Measurements from ENCODE around the gene EXOSC10.
A peak's percentile ranks its signal among the peaks of the same experiment; 100 is the strongest.
"Not testable (repeated sequence)": the region's sequence is repeated elsewhere in the genome, so short reads cannot be mapped to it uniquely, and the experiment has no call there.

The EXOSC10 gene

GRCh38 chr1:11101347-11101746 is 1.7 kb upstream of the EXOSC10 start:
- no peak for TF ChIP-seq ZNF501 (tag by site-specific recombination; IDR thresholded peaks at IDR 0.05)
- TF ChIP-seq, protein P1, sequence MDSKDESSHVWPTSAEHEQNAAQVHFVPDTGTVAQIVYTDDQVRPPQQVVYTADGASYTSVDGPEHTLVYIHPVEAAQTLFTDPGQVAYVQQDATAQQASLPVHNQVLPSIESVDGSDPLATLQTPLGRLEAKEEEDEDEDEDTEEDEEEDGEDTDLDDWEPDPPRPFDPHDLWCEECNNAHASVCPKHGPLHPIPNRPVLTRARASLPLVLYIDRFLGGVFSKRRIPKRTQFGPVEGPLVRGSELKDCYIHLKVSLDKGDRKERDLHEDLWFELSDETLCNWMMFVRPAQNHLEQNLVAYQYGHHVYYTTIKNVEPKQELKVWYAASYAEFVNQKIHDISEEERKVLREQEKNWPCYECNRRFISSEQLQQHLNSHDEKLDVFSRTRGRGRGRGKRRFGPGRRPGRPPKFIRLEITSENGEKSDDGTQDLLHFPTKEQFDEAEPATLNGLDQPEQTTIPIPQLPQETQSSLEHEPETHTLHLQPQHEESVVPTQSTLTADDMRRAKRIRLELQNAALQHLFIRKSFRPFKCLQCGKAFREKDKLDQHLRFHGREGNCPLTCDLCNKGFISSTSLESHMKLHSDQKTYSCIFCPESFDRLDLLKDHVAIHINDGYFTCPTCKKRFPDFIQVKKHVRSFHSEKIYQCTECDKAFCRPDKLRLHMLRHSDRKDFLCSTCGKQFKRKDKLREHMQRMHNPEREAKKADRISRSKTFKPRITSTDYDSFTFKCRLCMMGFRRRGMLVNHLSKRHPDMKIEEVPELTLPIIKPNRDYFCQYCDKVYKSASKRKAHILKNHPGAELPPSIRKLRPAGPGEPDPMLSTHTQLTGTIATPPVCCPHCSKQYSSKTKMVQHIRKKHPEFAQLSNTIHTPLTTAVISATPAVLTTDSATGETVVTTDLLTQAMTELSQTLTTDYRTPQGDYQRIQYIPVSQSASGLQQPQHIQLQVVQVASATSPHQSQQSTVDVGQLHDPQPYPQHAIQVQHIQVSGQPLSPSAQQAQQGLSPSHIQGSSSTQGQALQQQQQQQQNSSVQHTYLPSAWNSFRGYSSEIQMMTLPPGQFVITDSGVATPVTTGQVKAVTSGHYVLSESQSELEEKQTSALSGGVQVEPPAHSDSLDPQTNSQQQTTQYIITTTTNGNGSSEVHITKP (tag by site-specific recombination; IDR thresholded peaks at IDR 0.05), result peak; percentile 62
- H3K4me3 ChIP-seq (ENCODE audit: low read depth, low read length), result no peak overlapping the region
- ChIA-PET POLR2A (interaction anchor here (0.9 kb wide), 1 partner anchor 31 kb away, joined by 3 read pairs; no protein-coding TSS in a partner anchor), CTCF (interaction anchor here (1.3 kb wide), 1 partner anchor 64 kb away, joined by 3 read pairs; no protein-coding TSS in a partner anchor)
- no peaks in the 10 kb centered on the region for H3K9me3 ChIP-seq (ENCODE audit: control insufficient read depth, insufficient read depth, low read depth, low read length)
- peaks cover 3% of the 10 kb centered on the region; the same call in 1 of the 2 replicates for H3K4me1 ChIP-seq (ENCODE audit: control insufficient read depth, insufficient read depth, low read length)
- H3K36me3 ChIP-seq (ENCODE audit: control insufficient read depth in 2 of 2, insufficient read depth in 1 of 2, low read length in 2 of 2), result peaks cover 14 to 30% of the 10 kb centered on the region in 2 experiments
- H3K27ac ChIP-seq (ENCODE audit: extremely low read depth, low read depth, low read length), result no peak overlapping the region

DNA sequence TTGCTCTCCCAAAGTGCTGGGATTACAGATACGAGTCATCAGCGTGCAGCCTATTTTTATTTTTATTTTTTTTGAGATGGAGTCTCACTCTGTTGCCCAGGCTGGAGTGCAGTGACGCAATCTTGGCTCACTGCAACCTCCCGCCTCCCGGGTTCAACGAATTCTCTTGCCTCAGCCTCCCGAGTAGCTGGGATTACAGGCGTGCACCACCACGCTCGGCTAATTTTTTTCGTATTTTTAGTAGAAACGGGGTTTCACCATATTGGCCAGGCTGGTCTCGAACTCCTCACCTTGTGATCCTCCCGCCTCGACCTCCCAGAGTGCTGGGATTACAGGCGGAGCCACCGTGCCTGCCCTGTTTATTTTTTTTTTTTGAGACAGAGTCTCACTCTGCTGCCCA is 1.1 kb upstream of the EXOSC10 start:
- H3K4me3 ChIP-seq (ENCODE audit: low read depth, low read length); H3K9me3 ChIP-seq (ENCODE audit: control insufficient read depth, insufficient read depth, low read depth, low read length); POLR2A ChIA-PET; H3K4me1 ChIP-seq (ENCODE audit: control insufficient read depth, insufficient read depth, low read length); H3K27ac ChIP-seq (ENCODE audit: extremely low read depth, low read depth, low read length): not testable (repeated sequence)
- H3K36me3 ChIP-seq (ENCODE audit: control insufficient read depth in 2 of 2, insufficient read depth in 1 of 2, low read length in 2 of 2), result peaks cover 19 to 30% of the 10 kb centered on the region in 2 experiments
- TF ChIP-seq ZNF121 (tag by site-specific recombination; IDR thresholded peaks at IDR 0.05), result peak; percentile 55; the same call in 1 of the 2 replicates
- CTCF ChIA-PET, result interaction anchor here (0.7 to 1.5 kb wide), 2 partner anchors 66 to 142 kb away, joined by 3 read pairs; no protein-coding TSS in a partner anchor

GRCh38 chr1:11100149-11100493 is 452 bp upstream of the EXOSC10 start:
- H3K27ac ChIP-seq (ENCODE audit: extremely low read depth, low read depth, low read length), result peak overlapping the region; percentile 89; the same call in 1 of the 2 replicates
- POLR2A ChIA-PET, result interaction anchor here (0.8 to 2.1 kb wide), 7 partner anchors 13 to 172 kb away, joined by 3 to 6 read pairs (median 4); partner anchors contain the start of gene SRM
- CTCF ChIA-PET, result interaction anchor here (0.7 to 2.4 kb wide), 4 partner anchors 16 to 143 kb away, joined by 3 to 16 read pairs (median 4); no protein-coding TSS in a partner anchor

GRCh38 chr1:11098931-11099309 is 749 bp downstream of the EXOSC10 start:
- Histone ChIP-seq H3K9me3 (ENCODE audit: control insufficient read depth, insufficient read depth, low read depth, low read length) (no peaks in the 10 kb centered on the region), H3K36me3 (ENCODE audit: control insufficient read depth in 2 of 2, insufficient read depth in 1 of 2, low read length in 2 of 2) (peaks cover 38 to 42% of the 10 kb centered on the region in 2 experiments), H3K27ac (ENCODE audit: extremely low read depth, low read depth, low read length) (peak overlapping the region; percentile 89; the same call in 1 of the 2 replicates), H3K4me1 (ENCODE audit: control insufficient read depth, insufficient read depth, low read length) (peaks cover 3% of the 10 kb centered on the region; the same call in 1 of the 2 replicates), H3K4me3 (ENCODE audit: low read depth, low read length) (peak overlapping the region; percentile 76)
- ChIA-PET POLR2A (interaction anchor here (0.5 to 2.1 kb wide), 10 partner anchors 9 to 609 kb away, joined by 3 to 6 read pairs (median 3); no protein-coding TSS in a partner anchor), CTCF (interaction anchor here (0.6 to 2.4 kb wide), 5 partner anchors 37 to 1353 kb away, joined by 3 to 16 read pairs (median 5); no protein-coding TSS in a partner anchor)
- no peak for TF ChIP-seq RBAK (tag by site-specific recombination; IDR thresholded peaks at IDR 0.05)
- TF ChIP-seq ZNF623 (tag by site-specific recombination; IDR thresholded peaks at IDR 0.05), result no peak
- TF ChIP-seq ZNF530 (tag by site-specific recombination; IDR thresholded peaks at IDR 0.05; ENCODE audit: low read depth), result no peak
- TF ChIP-seq ZNF585B (tag by site-specific recombination; IDR thresholded peaks at IDR 0.05), result no peak
- TF ChIP-seq TCF7L2 (IDR thresholded peaks at IDR 0.05; ENCODE audit: borderline replicate concordance, low read depth, low read length), result no peak
- no peak for TF ChIP-seq HOXD13 (CRISPR knock-in tag; IDR thresholded peaks at IDR 0.05; ENCODE audit: borderline replicate concordance)
- TF ChIP-seq ZNF843 (tag by site-specific recombination; IDR thresholded peaks at IDR 0.05), result no peak
- TF ChIP-seq ZNF132 (tag by site-specific recombination; IDR thresholded peaks at IDR 0.05; ENCODE audit: borderline replicate concordance), result no peak
- no peak for TF ChIP-seq ZBTB48 (tag by site-specific recombination; IDR thresholded peaks at IDR 0.05)
- TF ChIP-seq ZNF174 (tag by site-specific recombination; IDR thresholded peaks at IDR 0.05), result no peak
- no peak for TF ChIP-seq ZNF670 (tag by site-specific recombination; IDR thresholded peaks at IDR 0.05; ENCODE audit: low read depth)
- TF ChIP-seq ZNF449 (tag by site-specific recombination; IDR thresholded peaks at IDR 0.05), result no peak
- TF ChIP-seq ZNF776 (tag by site-specific recombination; IDR thresholded peaks at IDR 0.05; ENCODE audit: borderline replicate concordance), result no peak
- TF ChIP-seq, protein P2, sequence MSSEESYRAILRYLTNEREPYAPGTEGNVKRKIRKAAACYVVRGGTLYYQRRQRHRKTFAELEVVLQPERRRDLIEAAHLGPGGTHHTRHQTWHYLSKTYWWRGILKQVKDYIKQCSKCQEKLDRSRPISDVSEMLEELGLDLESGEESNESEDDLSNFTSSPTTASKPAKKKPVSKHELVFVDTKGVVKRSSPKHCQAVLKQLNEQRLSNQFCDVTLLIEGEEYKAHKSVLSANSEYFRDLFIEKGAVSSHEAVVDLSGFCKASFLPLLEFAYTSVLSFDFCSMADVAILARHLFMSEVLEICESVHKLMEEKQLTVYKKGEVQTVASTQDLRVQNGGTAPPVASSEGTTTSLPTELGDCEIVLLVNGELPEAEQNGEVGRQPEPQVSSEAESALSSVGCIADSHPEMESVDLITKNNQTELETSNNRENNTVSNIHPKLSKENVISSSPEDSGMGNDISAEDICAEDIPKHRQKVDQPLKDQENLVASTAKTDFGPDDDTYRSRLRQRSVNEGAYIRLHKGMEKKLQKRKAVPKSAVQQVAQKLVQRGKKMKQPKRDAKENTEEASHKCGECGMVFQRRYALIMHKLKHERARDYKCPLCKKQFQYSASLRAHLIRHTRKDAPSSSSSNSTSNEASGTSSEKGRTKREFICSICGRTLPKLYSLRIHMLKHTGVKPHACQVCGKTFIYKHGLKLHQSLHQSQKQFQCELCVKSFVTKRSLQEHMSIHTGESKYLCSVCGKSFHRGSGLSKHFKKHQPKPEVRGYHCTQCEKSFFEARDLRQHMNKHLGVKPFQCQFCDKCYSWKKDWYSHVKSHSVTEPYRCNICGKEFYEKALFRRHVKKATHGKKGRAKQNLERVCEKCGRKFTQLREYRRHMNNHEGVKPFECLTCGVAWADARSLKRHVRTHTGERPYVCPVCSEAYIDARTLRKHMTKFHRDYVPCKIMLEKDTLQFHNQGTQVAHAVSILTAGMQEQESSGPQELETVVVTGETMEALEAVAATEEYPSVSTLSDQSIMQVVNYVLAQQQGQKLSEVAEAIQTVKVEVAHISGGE (tag by site-specific recombination; conservative IDR thresholded peaks at IDR 0.05; ENCODE audit: low read depth), result no peak
- TF ChIP-seq ZNF664 (tag by site-specific recombination; IDR thresholded peaks at IDR 0.05), result no peak

More at GRCh38 chr1:11100149-11100493, 452 bp upstream of the EXOSC10 start:
- peaks cover 3% of the 10 kb centered on the region; the same call in 1 of the 2 replicates for H3K4me1 ChIP-seq (ENCODE audit: control insufficient read depth, insufficient read depth, low read length)
- no peak for TF ChIP-seq SP3 (tag by site-specific recombination; IDR thresholded peaks at IDR 0.05)
- no peak for TF ChIP-seq ZBTB7A (tag by site-specific recombination; IDR thresholded peaks at IDR 0.05; ENCODE audit: low read depth)
- TF ChIP-seq ZNF530 (tag by site-specific recombination; IDR thresholded peaks at IDR 0.05; ENCODE audit: low read depth), result no peak
- peak overlapping the region; percentile 76 for H3K4me3 ChIP-seq (ENCODE audit: low read depth, low read length)
- H3K9me3 ChIP-seq (ENCODE audit: control insufficient read depth, insufficient read depth, low read depth, low read length), result no peaks in the 10 kb centered on the region
- peaks cover 26 to 30% of the 10 kb centered on the region in 2 experiments for H3K36me3 ChIP-seq (ENCODE audit: control insufficient read depth in 2 of 2, insufficient read depth in 1 of 2, low read length in 2 of 2)

Measured in HEK293 (cell line).